Upper lobe of left lung (tissue), 4 donors: ENCODE results near the gene ARHGEF3.

ENCODE experiments used
- CTCF ChIP-seq, 6 experiments: fragments of 450-650 bp in 4 of 6; fragments of 200-600 bp in 2 of 6; sonication (generic) in 2 of 6; IDR thresholded peaks; one replicate each; pipeline ENCODE4 v1.5.1; 2016 to 2019; ENCODE audit warnings: antibody characterized with exemption in 6 of 6
- POLR2AphosphoS5 ChIP-seq, 2 donors: sonication (generic); formaldehyde crosslinking; IDR thresholded peaks; one replicate each; pipeline ENCODE4 v1.5.1; 2017; ENCODE audit warnings: antibody characterized with exemption in 2 of 2

GRCh38 chr3:56693750-56694149, 108.0 kb downstream of the ARHGEF3 start:
- no peak for TF ChIP-seq CTCF (IDR thresholded peaks at IDR 0.05)
- TF ChIP-seq POLR2AphosphoS5 (IDR thresholded peaks at IDR 0.05) = peak; percentile 63 to 72
